CD4-positive, alpha-beta T cell treated with Interleukin-17A for 4 hours (primary cell): Measurements from ENCODE around the gene MZT2B.
"Not testable (repeated sequence)": the region's sequence is repeated elsewhere in the genome, so short reads cannot be mapped to it uniquely, and the experiment has no call there.

Experiments used
- DNase-seq: peaks from one replicate; pipeline ENCODE4 v3.0.0-alpha.2; 2020; ENCODE audit warnings: mixed read lengths

MZT2B gene

GRCh38 chr2:130181880-130182682, at the start of gene MZT2B:
MZT2B (plus strand) TSS chr2:130182262; CDS start chr2:130182283, 21 bp downstream.
- DNase-seq = peak; percentile 92

- no peak for DNase-seq
These were observed 46.1 kb upstream of the MZT2B start for GRCh38 chr2:130135692-130136541.

- not testable (repeated sequence) for DNase-seq
These were observed 45.5 kb upstream of the MZT2B start for GRCh38 chr2:130136546-130136945.

GRCh38 chr2:130137118-130137517, 44.9 kb upstream of the MZT2B start:
- not testable (repeated sequence) for DNase-seq

- DNase-seq = not testable (repeated sequence)
These were observed 43.7 kb upstream of the MZT2B start for GRCh38 chr2:130138326-130138725.

- DNase-seq = not testable (repeated sequence)
These were observed 43.2 kb upstream of the MZT2B start for GRCh38 chr2:130138841-130139251.

GRCh38 chr2:130139331-130140280, 42.5 kb upstream of the MZT2B start:
- not testable (repeated sequence) for DNase-seq

GRCh38 chr2:130140516-130140915, 41.5 kb upstream of the MZT2B start:
- DNase-seq = not testable (repeated sequence)

GRCh38 chr2:130141002-130141401, 41.1 kb upstream of the MZT2B start:
- not testable (repeated sequence) for DNase-seq

- not testable (repeated sequence) for DNase-seq
These were observed 40.3 kb upstream of the MZT2B start for GRCh38 chr2:130141645-130142370.

GRCh38 chr2:130142396-130143265, 39.4 kb upstream of the MZT2B start:
- not testable (repeated sequence) for DNase-seq

- peak; percentile 17 for DNase-seq
These were observed 38.6 kb upstream of the MZT2B start for GRCh38 chr2:130143266-130144039.

- peak; percentile 71 for DNase-seq
These were observed 37.1 kb upstream of the MZT2B start, which contains the start of gene CCDC74B for GRCh38 chr2:130145006-130145414. CCDC74B (minus strand) TSS chr2:130145112; CDS start chr2:130144996, 116 bp downstream.

GRCh38 chr2:130148515-130148914, 33.5 kb upstream of the MZT2B start:
- not testable (repeated sequence) for DNase-seq

- DNase-seq = no peak
These were observed 31.6 kb upstream of the MZT2B start for GRCh38 chr2:130150181-130151144.

- DNase-seq = not testable (repeated sequence)
These were observed 30.9 kb upstream of the MZT2B start for GRCh38 chr2:130151145-130151512.

GRCh38 chr2:130152136-130152815, 29.8 kb upstream of the MZT2B start:
- not testable (repeated sequence) for DNase-seq
